ENCODE measurements around the gene ZNF541.

DNA sequence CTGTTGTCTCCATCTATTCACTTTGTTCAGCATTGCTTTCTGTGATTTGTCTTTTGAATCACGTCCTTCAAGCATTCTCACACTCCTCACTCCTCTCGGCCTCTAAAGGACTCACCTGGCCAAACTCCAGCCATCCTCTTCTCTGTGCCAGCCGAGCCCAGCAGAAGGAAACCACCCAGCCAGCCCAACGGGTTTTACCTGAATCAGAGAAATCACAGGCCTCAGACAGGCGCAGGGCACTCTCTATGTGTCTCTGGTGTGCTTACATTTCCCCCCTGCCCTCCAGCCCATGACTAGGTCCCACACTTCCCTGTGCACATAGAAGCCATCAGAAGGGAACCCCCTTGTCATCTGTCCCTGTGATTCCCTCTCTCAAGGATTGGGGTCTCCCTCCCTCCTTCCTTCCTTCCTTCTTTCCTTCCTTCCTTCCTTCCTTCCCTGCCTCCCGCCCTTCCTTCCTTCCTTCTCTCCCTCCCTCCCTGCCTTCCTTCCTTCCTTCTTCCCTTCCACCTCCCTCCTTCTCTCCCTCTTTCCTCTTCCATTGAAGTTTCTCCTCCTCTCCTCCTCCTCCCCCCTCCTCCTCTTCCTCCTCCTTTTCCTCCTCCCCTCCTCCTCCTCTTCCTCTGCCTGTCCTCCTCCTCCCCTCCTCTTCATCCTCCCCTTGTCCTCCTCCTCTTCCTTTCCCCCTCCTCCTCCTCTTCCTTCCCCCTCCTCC lies 8.8 kb upstream of the ZNF541 start:
- TF ChIP-seq, protein P1, sequence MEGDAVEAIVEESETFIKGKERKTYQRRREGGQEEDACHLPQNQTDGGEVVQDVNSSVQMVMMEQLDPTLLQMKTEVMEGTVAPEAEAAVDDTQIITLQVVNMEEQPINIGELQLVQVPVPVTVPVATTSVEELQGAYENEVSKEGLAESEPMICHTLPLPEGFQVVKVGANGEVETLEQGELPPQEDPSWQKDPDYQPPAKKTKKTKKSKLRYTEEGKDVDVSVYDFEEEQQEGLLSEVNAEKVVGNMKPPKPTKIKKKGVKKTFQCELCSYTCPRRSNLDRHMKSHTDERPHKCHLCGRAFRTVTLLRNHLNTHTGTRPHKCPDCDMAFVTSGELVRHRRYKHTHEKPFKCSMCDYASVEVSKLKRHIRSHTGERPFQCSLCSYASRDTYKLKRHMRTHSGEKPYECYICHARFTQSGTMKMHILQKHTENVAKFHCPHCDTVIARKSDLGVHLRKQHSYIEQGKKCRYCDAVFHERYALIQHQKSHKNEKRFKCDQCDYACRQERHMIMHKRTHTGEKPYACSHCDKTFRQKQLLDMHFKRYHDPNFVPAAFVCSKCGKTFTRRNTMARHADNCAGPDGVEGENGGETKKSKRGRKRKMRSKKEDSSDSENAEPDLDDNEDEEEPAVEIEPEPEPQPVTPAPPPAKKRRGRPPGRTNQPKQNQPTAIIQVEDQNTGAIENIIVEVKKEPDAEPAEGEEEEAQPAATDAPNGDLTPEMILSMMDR (IDR thresholded peaks at IDR 0.05; ENCODE audit: poor library complexity, severe bottlenecking): no peak
- TF ChIP-seq EP300 (conservative IDR thresholded peaks at IDR 0.05; ENCODE audit: poor library complexity, severe bottlenecking) (no peak), MXI1 (conservative IDR thresholded peaks at IDR 0.05; ENCODE audit: poor library complexity, severe bottlenecking) (no peak), RAD21 (conservative IDR thresholded peaks at IDR 0.05) (no peak), EZH2 (IDR thresholded peaks at IDR 0.05; ENCODE audit: borderline replicate concordance, insufficient read depth, low read length, poor library complexity, severe bottlenecking) (no peak), SMC3 (conservative IDR thresholded peaks at IDR 0.05; ENCODE audit: poor library complexity) (no peak), POLR2AphosphoS5 (IDR thresholded peaks at IDR 0.05) (no peak), TAF1 (IDR thresholded peaks at IDR 0.05; ENCODE audit: low read depth) (no peak)
- TF ChIP-seq, protein P2, sequence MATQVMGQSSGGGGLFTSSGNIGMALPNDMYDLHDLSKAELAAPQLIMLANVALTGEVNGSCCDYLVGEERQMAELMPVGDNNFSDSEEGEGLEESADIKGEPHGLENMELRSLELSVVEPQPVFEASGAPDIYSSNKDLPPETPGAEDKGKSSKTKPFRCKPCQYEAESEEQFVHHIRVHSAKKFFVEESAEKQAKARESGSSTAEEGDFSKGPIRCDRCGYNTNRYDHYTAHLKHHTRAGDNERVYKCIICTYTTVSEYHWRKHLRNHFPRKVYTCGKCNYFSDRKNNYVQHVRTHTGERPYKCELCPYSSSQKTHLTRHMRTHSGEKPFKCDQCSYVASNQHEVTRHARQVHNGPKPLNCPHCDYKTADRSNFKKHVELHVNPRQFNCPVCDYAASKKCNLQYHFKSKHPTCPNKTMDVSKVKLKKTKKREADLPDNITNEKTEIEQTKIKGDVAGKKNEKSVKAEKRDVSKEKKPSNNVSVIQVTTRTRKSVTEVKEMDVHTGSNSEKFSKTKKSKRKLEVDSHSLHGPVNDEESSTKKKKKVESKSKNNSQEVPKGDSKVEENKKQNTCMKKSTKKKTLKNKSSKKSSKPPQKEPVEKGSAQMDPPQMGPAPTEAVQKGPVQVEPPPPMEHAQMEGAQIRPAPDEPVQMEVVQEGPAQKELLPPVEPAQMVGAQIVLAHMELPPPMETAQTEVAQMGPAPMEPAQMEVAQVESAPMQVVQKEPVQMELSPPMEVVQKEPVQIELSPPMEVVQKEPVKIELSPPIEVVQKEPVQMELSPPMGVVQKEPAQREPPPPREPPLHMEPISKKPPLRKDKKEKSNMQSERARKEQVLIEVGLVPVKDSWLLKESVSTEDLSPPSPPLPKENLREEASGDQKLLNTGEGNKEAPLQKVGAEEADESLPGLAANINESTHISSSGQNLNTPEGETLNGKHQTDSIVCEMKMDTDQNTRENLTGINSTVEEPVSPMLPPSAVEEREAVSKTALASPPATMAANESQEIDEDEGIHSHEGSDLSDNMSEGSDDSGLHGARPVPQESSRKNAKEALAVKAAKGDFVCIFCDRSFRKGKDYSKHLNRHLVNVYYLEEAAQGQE (IDR thresholded peaks at IDR 0.05; ENCODE audit: borderline replicate concordance): no peak

All from neural cell (in vitro differentiated cells).